HepG2 (cell line): ENCODE results near the gene ENKUR. TPM values are rescaled to one million over a fixed set of nuclear protein-coding genes. Genes with fewer than 3 reads are reported as not detected.

Experiments
- ATAC-seq: fragments of 200-7000 bp; cut with Tn5 transposase; 3 replicates; pipeline ENCODE4 v1.9.1; 2020; ENCODE audit warnings: mild to moderate bottlenecking, moderate library complexity
- BruUV-seq: library from RNA; stranded (reverse); fragments of 400-500 nt; replicated peaks from 2 replicates; lab custom pipeline; 2021; lab: Mats Ljungman, UMichigan
- CTCF ChIA-PET: fragments of 300-600 bp; formaldehyde crosslinking; extraction: SDS; loops from one replicate; lab custom pipeline; 2021; ENCODE audit warnings: low total read pairs, inconsistent platforms, low intra/inter-chr PET ratio; lab: Yijun Ruan, JAX
- POLR2A ChIA-PET: fragments of 350-600 bp; sonication (Branson Sonifier 250); formaldehyde crosslinking; loops from one replicate; lab custom pipeline; 2020; ENCODE audit warnings: antibody characterized with exemption, inconsistent platforms; lab: Yijun Ruan, JAX
- DNase-seq: peaks from one replicate; pipeline ENCODE4 v3.0.0-alpha.2; 2015; ENCODE audit warnings: low spot score
- FAIRE-seq: peaks from 3 replicates; lab custom pipeline; 2011; peaks lifted over from hg19 to GRCh38; lab: Jason Lieb, UNC
- H2AFZ ChIP-seq: one replicate; pipeline ENCODE4 v1.6.1; 2011; ENCODE audit warnings: low read length, inconsistent platforms
- H3K27ac ChIP-seq: fragments of 300-600 bp; 3 replicates; pipeline ENCODE4 v1.8.0; 2011; ENCODE audit warnings: mixed run types, mild to moderate bottlenecking, mixed read lengths, low read length, inconsistent platforms; ENCODE audit not compliant: insufficient read depth; ENCODE audit errors: extremely low read length
- H3K27me3 ChIP-seq, 2 experiments: fragments of 200-600 bp in 1 of 2; 2 replicates in 1 of 2; 3 replicates in 1 of 2; pipeline versions ENCODE4 v1.6.0 to v1.8.0; 2011; ENCODE audit warnings: low read length in 2 of 2, mild to moderate bottlenecking in 2 of 2, moderate library complexity in 2 of 2, inconsistent platforms in 1 of 2; ENCODE audit not compliant: insufficient read depth in 2 of 2, control insufficient read depth in 1 of 2
- H3K36me3 ChIP-seq, 2 experiments: fragments of 200-600 bp in 1 of 2; replicated peaks in 1 of 2; 2 replicates in 1 of 2; 3 replicates in 1 of 2; pipeline versions ENCODE4 v1.5.1 to v1.8.0; 2011; ENCODE audit warnings: low read length in 2 of 2, inconsistent platforms in 1 of 2; ENCODE audit not compliant: insufficient read depth in 2 of 2, control insufficient read depth in 1 of 2
- H3K4me1 ChIP-seq: 2 replicates; pipeline ENCODE4 v1.5.1; 2012; ENCODE audit warnings: low read length, inconsistent platforms; ENCODE audit not compliant: insufficient read depth
- H3K4me2 ChIP-seq: 2 replicates; pipeline ENCODE4 v1.6.0; 2011; ENCODE audit warnings: low read depth, low read length, inconsistent platforms
- H3K4me3 ChIP-seq, 3 experiments: fragments of 200-600 bp in 1 of 3; sonication (generic), shearing (Covaris generic) in 1 of 3; replicated peaks in 1 of 3; 2 replicates each; pipeline ENCODE4 v1.5.1; 2011 to 2016; ENCODE audit warnings: low read length in 3 of 3, inconsistent platforms in 2 of 3, low read depth in 2 of 3, mild to moderate bottlenecking in 2 of 3, control low read depth in 1 of 3, mixed read lengths in 1 of 3; ENCODE audit not compliant: insufficient read depth in 1 of 3
- H3K79me2 ChIP-seq: one replicate; pipeline ENCODE4 v1.6.1; 2011; ENCODE audit warnings: low read length, inconsistent platforms; ENCODE audit not compliant: insufficient read depth
- H3K9ac ChIP-seq: 2 replicates; pipeline ENCODE4 v1.6.0; 2011; ENCODE audit warnings: mild to moderate bottlenecking, low read depth, low read length, inconsistent platforms; ENCODE audit not compliant: insufficient read depth
- H3K9me3 ChIP-seq: 2 replicates; pipeline ENCODE4 v1.5.1; 2012; ENCODE audit warnings: mild to moderate bottlenecking, low read length
- H4K20me1 ChIP-seq: 2 replicates; pipeline ENCODE4 v1.6.0; 2011; ENCODE audit warnings: inconsistent platforms, mild to moderate bottlenecking, low read length, moderate library complexity; ENCODE audit not compliant: insufficient read depth
- CHCHD3 ChIP-seq: sonication (generic); formaldehyde crosslinking; IDR thresholded peaks from 2 replicates; pipeline ENCODE4 v1.8.0; 2022; ENCODE audit warnings: mild to moderate bottlenecking, missing genetic modification reagents, moderate library complexity
- RFX5 ChIP-seq: IDR thresholded peaks from 2 replicates; pipeline ENCODE4 v1.6.1; 2011; ENCODE audit warnings: low read depth, low read length, improper control_type of control experiment
- SMARCE1 ChIP-seq: fragments of 450-650 bp; IDR thresholded peaks from 2 replicates; pipeline ENCODE4 v1.6.1; 2017; ENCODE audit warnings: borderline replicate concordance
- SP140L ChIP-seq: sonication (generic); formaldehyde crosslinking; IDR thresholded peaks from 2 replicates; pipeline ENCODE4 v1.4.0; 2020; ENCODE audit warnings: missing genetic modification reagents, borderline replicate concordance
- TCF7L2 ChIP-seq: IDR thresholded peaks from 2 replicates; pipeline ENCODE4 v1.6.1; 2011; ENCODE audit warnings: mild to moderate bottlenecking, low read depth, low read length, moderate library complexity
- ZBTB10 ChIP-seq: sonication (generic); formaldehyde crosslinking; IDR thresholded peaks from 2 replicates; pipeline ENCODE4 v1.4.0; 2020; ENCODE audit warnings: missing genetic modification reagents, borderline replicate concordance
- ZNF354B ChIP-seq: sonication (generic); formaldehyde crosslinking; IDR thresholded peaks from 2 replicates; pipeline ENCODE4 v1.8.0; 2022; ENCODE audit warnings: mild to moderate bottlenecking, missing genetic modification reagents
- ZZZ3 ChIP-seq: sonication (generic); formaldehyde crosslinking; IDR thresholded peaks from 2 replicates; pipeline ENCODE4 v1.4.0; 2020; ENCODE audit warnings: missing genetic modification reagents, mild to moderate bottlenecking, borderline replicate concordance
- WGBS: methylation state at CpG from one replicate; pipeline ENCODE4 v1.1.6; 2017; ENCODE audit warnings: low lambda C conversion rate; 5-methylcytosine and 5-hydroxymethylcytosine counted together
- in situ Hi-C: cut with HindIII; loops from 2 replicates; pipeline ENCODE4 v1.10.0; 2017; ENCODE audit warnings: low pct_unique_long_range_greater_than_20kb; ENCODE audit not compliant: extremely low pct_ligation_motif_present
- intact Hi-C: fragments of 100-400 bp; cut with micrococcal nuclease; formaldehyde crosslinking; loops from one replicate; pipeline ENCODE4 v1.10.0; 2022; ENCODE audit not compliant: unreplicated experiment
- polyA plus RNA-seq, 8 experiments: library from polyadenylated mRNA; depleted of rRNA in 3 of 8; stranded (reverse) in 7 of 8; unstranded in 1 of 8; fragments of >200 nt; fragmentation: Illumina TruSeq in 4 of 8; extraction: Trizol in 4 of 8; gene quantifications; 2 replicates each; pipeline versions ENCODE4 v1.2.1 to v1.2.3, GENCODE V29; 2011 to 2016; ENCODE audit warnings: low read depth in 4 of 8, missing spikeins in 1 of 8, mixed read lengths in 1 of 8; ENCODE audit not compliant: insufficient read depth in 1 of 8
- total RNA-seq, 5 experiments: library from RNA; depleted of rRNA; stranded (reverse); fragments of >200 nt; fragmentation: Illumina TruSeq; extraction: Trizol; gene quantifications; 2 replicates each; pipeline ENCODE4 v1.2.3, GENCODE V29; 2016; ENCODE audit warnings: low read depth in 1 of 5
- TF ChIP-seq, protein P1 (sequence below): sonication (generic); formaldehyde crosslinking; IDR thresholded peaks from 2 replicates; pipeline ENCODE4 v1.4.0; 2020; ENCODE audit warnings: low read depth, missing genetic modification reagents

The ENKUR gene
- total and polyA plus RNA-seq, 2 of the 13 experiments (the other 11 are each of a cell fraction or from before 2014, with no cell fraction given) = 0.15 TPM

DNA sequence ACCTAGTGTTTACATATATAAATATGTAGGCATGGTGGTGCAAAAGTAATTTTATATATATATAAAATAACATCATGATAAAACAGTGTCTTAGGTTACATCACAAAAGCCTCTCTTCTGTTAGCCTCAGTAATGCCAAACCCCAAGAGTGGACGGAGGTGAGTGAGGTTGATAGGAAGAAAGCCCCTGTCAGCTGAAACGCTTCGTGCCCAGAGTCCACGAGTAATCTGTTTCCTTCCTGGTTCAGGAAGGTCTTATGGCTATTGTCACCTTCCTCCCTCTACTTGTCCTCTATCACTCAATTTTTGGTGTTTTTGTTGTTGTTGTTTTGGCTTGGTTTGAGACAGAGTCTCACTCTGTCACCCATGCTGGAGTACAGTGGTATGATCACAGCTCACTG, 41.9 kb upstream of the ENKUR start (continued):
- TF ChIP-seq, protein P1, sequence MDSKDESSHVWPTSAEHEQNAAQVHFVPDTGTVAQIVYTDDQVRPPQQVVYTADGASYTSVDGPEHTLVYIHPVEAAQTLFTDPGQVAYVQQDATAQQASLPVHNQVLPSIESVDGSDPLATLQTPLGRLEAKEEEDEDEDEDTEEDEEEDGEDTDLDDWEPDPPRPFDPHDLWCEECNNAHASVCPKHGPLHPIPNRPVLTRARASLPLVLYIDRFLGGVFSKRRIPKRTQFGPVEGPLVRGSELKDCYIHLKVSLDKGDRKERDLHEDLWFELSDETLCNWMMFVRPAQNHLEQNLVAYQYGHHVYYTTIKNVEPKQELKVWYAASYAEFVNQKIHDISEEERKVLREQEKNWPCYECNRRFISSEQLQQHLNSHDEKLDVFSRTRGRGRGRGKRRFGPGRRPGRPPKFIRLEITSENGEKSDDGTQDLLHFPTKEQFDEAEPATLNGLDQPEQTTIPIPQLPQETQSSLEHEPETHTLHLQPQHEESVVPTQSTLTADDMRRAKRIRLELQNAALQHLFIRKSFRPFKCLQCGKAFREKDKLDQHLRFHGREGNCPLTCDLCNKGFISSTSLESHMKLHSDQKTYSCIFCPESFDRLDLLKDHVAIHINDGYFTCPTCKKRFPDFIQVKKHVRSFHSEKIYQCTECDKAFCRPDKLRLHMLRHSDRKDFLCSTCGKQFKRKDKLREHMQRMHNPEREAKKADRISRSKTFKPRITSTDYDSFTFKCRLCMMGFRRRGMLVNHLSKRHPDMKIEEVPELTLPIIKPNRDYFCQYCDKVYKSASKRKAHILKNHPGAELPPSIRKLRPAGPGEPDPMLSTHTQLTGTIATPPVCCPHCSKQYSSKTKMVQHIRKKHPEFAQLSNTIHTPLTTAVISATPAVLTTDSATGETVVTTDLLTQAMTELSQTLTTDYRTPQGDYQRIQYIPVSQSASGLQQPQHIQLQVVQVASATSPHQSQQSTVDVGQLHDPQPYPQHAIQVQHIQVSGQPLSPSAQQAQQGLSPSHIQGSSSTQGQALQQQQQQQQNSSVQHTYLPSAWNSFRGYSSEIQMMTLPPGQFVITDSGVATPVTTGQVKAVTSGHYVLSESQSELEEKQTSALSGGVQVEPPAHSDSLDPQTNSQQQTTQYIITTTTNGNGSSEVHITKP (CRISPR knock-in tag) = no peak

- H2AFZ ChIP-seq = no peak overlapping the region
- TF ChIP-seq CHCHD3 (CRISPR knock-in tag) = no peak
- TF ChIP-seq RFX5 = no peak
- TF ChIP-seq ZZZ3 (CRISPR knock-in tag) = no peak
- no peak for TF ChIP-seq TCF7L2
- no peak for TF ChIP-seq SMARCE1
- TF ChIP-seq ZBTB10 = no peak
- no peak for TF ChIP-seq ZNF354B (CRISPR knock-in tag)
- TF ChIP-seq SP140L (CRISPR knock-in tag) = no peak
- TF ChIP-seq, all 625 proteins: peak for 0
- 80% methylated on average over 3 of the region's 3 CpGs for WGBS
- no peak overlapping the region for H3K27ac ChIP-seq
- H3K4me3 ChIP-seq = no peak overlapping the region
- intact Hi-C loops = no loop called here
- H3K36me3 ChIP-seq = no peaks in the 10 kb centered on the region
- DNase-seq (no peak), ATAC-seq (no peak), FAIRE-seq (no peak)
- no peaks in the 10 kb centered on the region for H3K27me3 ChIP-seq
- BruUV-seq = no TSS peak
- CTCF ChIA-PET = no interaction called here
- no peaks in the 10 kb centered on the region for H3K79me2 ChIP-seq
- no peak overlapping the region for H3K4me2 ChIP-seq
- H3K9me3 ChIP-seq = no peaks in the 10 kb centered on the region
- in situ Hi-C loops = no loop called here
- H4K20me1 ChIP-seq = no peaks in the 10 kb centered on the region
- H3K9ac ChIP-seq = no peak overlapping the region
- POLR2A ChIA-PET = no interaction called here
- peaks cover 29% of the 10 kb centered on the region for H3K4me1 ChIP-seq
Measured at GRCh38 chr10:25056726-25057125, 40.8 kb upstream of the ENKUR start.
